ENCODE measurements around the gene ZNF213. TPM values are rescaled to one million over a fixed set of nuclear protein-coding genes. Genes with fewer than 3 reads are reported as not detected.
A peak's percentile ranks its signal among the peaks of the same experiment; 100 is the strongest.

Gene ZNF213
- total RNA-seq, 1 donor from 2014 or later, result 13.4 TPM

DNA sequence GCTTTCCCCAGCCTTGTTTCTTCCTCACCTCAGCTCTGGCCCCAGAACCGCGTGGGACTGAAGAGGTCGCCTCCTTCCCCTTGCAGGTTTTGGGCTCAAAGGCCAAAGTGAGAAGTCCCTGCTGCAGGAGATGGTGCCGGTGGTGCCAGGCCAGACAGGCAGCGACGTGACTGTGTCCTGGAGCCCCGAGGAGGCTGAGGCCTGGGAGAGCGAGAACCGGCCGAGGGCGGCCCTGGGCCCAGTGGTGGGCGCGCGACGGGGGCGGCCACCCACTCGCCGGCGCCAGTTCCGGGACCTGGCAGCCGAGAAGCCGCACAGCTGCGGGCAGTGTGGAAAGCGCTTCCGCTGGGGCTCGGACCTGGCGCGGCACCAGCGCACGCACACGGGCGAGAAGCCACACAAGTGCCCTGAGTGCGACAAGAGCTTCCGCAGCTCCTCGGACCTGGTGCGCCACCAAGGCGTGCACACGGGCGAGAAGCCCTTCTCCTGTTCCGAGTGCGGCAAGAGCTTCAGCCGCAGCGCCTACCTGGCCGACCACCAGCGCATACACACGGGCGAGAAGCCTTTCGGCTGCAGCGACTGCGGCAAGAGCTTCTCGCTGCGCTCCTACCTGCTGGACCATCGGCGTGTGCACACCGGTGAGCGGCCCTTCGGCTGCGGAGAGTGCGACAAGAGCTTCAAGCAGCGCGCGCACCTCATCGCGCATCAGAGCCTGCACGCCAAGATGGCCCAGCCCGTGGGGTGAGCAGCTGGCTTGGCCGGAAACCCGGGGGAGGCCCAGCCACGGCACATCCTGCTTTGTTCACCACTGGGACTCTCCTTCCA lies 6.0 kb downstream of the ZNF213 start:
- DNase-seq (ENCODE audit: extremely low spot score, unreplicated experiment), result peak; percentile 81
- Mint-ChIP-seq H3K36me3 (ENCODE audit: unreplicated experiment) (peaks cover 17% of the 10 kb centered on the region), H3K27me3 (ENCODE audit: unreplicated experiment) (no peaks in the 10 kb centered on the region), H3K4me3 (ENCODE audit: unreplicated experiment) (no peak overlapping the region), H3K27ac (ENCODE audit: unreplicated experiment) (no peak overlapping the region), H3K9me3 (ENCODE audit: unreplicated experiment) (no peaks in the 10 kb centered on the region), H3K4me1 (ENCODE audit: unreplicated experiment) (peaks cover 6% of the 10 kb centered on the region)
- TF ChIP-seq, protein P1, sequence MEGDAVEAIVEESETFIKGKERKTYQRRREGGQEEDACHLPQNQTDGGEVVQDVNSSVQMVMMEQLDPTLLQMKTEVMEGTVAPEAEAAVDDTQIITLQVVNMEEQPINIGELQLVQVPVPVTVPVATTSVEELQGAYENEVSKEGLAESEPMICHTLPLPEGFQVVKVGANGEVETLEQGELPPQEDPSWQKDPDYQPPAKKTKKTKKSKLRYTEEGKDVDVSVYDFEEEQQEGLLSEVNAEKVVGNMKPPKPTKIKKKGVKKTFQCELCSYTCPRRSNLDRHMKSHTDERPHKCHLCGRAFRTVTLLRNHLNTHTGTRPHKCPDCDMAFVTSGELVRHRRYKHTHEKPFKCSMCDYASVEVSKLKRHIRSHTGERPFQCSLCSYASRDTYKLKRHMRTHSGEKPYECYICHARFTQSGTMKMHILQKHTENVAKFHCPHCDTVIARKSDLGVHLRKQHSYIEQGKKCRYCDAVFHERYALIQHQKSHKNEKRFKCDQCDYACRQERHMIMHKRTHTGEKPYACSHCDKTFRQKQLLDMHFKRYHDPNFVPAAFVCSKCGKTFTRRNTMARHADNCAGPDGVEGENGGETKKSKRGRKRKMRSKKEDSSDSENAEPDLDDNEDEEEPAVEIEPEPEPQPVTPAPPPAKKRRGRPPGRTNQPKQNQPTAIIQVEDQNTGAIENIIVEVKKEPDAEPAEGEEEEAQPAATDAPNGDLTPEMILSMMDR (IDR thresholded peaks at IDR 0.05), result no peak

DNA sequence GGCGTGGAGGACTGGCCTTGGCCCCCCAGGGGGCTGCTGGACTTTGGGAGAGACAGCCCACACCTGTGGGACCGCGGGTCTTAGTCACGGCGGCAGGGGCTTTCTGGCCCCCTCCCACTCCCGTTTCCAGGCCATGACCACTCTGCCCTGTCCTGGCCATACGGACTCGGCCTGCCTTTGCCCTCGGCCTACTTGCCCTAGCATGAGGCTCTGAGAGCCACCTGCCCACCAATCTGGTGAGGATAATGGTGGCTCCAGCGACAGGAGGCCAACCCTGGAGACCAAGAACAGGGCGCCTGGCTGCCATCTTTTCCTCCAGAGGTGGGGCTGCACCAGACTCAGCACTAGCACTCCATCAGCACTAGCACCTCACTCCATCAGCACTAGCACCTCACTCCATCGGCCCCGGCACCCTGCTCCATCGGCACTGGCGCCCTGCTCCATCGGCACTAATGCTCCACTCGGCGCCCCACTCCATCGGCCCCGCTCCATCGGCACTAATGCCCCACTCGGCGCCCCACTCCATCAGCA lies 7.0 kb downstream of the ZNF213 start:
- no peaks in the 10 kb centered on the region for H3K27me3 Mint-ChIP-seq (ENCODE audit: unreplicated experiment)
- no peak overlapping the region for H3K27ac Mint-ChIP-seq (ENCODE audit: unreplicated experiment)
- no peak overlapping the region for H3K4me3 Mint-ChIP-seq (ENCODE audit: unreplicated experiment)

GRCh38 chr16:3142327-3142726 lies 7.5 kb downstream of the ZNF213 start:
- no peak overlapping the region for H3K27ac Mint-ChIP-seq (ENCODE audit: unreplicated experiment)
- no peaks in the 10 kb centered on the region for H3K27me3 Mint-ChIP-seq (ENCODE audit: unreplicated experiment)
- H3K4me3 Mint-ChIP-seq (ENCODE audit: unreplicated experiment), result no peak overlapping the region
- H3K36me3 Mint-ChIP-seq (ENCODE audit: unreplicated experiment), result peaks cover 15% of the 10 kb centered on the region
- peaks cover 2% of the 10 kb centered on the region for H3K4me1 Mint-ChIP-seq (ENCODE audit: unreplicated experiment)
- TF ChIP-seq, protein P1 (IDR thresholded peaks at IDR 0.05), result no peak
- H3K9me3 Mint-ChIP-seq (ENCODE audit: unreplicated experiment), result no peaks in the 10 kb centered on the region
- DNase-seq (ENCODE audit: extremely low spot score, unreplicated experiment), result peak; percentile 84

More for the DNA sequence above, 7.0 kb downstream of the ZNF213 start:
- Mint-ChIP-seq H3K36me3 (ENCODE audit: unreplicated experiment) (peaks cover 17% of the 10 kb centered on the region), H3K9me3 (ENCODE audit: unreplicated experiment) (no peaks in the 10 kb centered on the region), H3K4me1 (ENCODE audit: unreplicated experiment) (peaks cover 2% of the 10 kb centered on the region)
- TF ChIP-seq, protein P1 (IDR thresholded peaks at IDR 0.05), result no peak
- no peak for DNase-seq (ENCODE audit: extremely low spot score, unreplicated experiment)

GRCh38 chr16:3142770-3143169 lies 7.9 kb downstream of the ZNF213 start:
- TF ChIP-seq, protein P1 (IDR thresholded peaks at IDR 0.05), result no peak
- Mint-ChIP-seq H3K27me3 (ENCODE audit: unreplicated experiment) (no peaks in the 10 kb centered on the region), H3K27ac (ENCODE audit: unreplicated experiment) (no peak overlapping the region), H3K36me3 (ENCODE audit: unreplicated experiment) (peaks cover 13% of the 10 kb centered on the region), H3K4me1 (ENCODE audit: unreplicated experiment) (peaks cover 2% of the 10 kb centered on the region), H3K9me3 (ENCODE audit: unreplicated experiment) (no peaks in the 10 kb centered on the region), H3K4me3 (ENCODE audit: unreplicated experiment) (no peak overlapping the region)
- peak; percentile 78 for DNase-seq (ENCODE audit: extremely low spot score, unreplicated experiment)

DNA sequence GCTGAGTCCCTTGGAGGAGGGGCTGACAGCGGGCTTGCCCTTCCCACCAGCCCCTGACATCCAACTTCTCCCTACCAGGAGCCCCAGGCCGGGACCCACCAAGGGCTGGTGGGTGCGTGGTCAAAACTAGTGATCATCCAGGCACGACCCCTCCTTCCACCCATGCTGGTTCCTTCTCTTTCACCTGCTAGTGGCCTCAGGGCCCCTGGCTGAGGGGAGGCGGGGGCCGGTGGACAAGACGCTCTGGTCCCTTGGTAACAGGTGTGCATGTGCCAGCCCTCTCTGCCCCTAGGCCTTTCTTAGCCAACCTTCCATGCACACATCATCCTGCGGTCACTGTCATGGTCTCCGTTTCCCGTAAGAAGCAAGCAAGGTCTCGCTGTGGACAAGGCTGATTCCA lies 8.4 kb downstream of the ZNF213 start:
- peaks cover 2% of the 10 kb centered on the region for H3K4me1 Mint-ChIP-seq (ENCODE audit: unreplicated experiment)
- TF ChIP-seq, protein P1 (IDR thresholded peaks at IDR 0.05), result no peak
- no peaks in the 10 kb centered on the region for H3K27me3 Mint-ChIP-seq (ENCODE audit: unreplicated experiment)
- DNase-seq (ENCODE audit: extremely low spot score, unreplicated experiment), result no peak
- H3K27ac Mint-ChIP-seq (ENCODE audit: unreplicated experiment), result no peak overlapping the region
- no peaks in the 10 kb centered on the region for H3K9me3 Mint-ChIP-seq (ENCODE audit: unreplicated experiment)
- H3K4me3 Mint-ChIP-seq (ENCODE audit: unreplicated experiment), result no peak overlapping the region
- peaks cover 13% of the 10 kb centered on the region for H3K36me3 Mint-ChIP-seq (ENCODE audit: unreplicated experiment)
